ENCODE results near the gene ANKS1A.
A peak's percentile ranks its signal among the peaks of the same experiment; 100 is the strongest.

The ANKS1A gene

GRCh38 chr6:35096129-35096862, 207.2 kb downstream of the ANKS1A start (continued):
- 0 out of 2 replicates have a peak, but pooled peaks have one; percentile 29 for TF ChIP-seq ZNF664 (tag by site-specific recombination; IDR thresholded peaks at IDR 0.05)
- TF ChIP-seq ZBTB17 (tag by site-specific recombination; IDR thresholded peaks at IDR 0.05), result peak; percentile 47
- TF ChIP-seq ZNF791 (tag by site-specific recombination; IDR thresholded peaks at IDR 0.05), result no peak
- TF ChIP-seq ZNF391 (tag by site-specific recombination; IDR thresholded peaks at IDR 0.05; ENCODE audit: borderline replicate concordance, low read depth), result no peak
- TF ChIP-seq MZF1 (tag by site-specific recombination; IDR thresholded peaks at IDR 0.05; ENCODE audit: borderline replicate concordance), result no peak
- no peak for TF ChIP-seq ZNF169 (tag by site-specific recombination; IDR thresholded peaks at IDR 0.05)
- TF ChIP-seq, protein P1, sequence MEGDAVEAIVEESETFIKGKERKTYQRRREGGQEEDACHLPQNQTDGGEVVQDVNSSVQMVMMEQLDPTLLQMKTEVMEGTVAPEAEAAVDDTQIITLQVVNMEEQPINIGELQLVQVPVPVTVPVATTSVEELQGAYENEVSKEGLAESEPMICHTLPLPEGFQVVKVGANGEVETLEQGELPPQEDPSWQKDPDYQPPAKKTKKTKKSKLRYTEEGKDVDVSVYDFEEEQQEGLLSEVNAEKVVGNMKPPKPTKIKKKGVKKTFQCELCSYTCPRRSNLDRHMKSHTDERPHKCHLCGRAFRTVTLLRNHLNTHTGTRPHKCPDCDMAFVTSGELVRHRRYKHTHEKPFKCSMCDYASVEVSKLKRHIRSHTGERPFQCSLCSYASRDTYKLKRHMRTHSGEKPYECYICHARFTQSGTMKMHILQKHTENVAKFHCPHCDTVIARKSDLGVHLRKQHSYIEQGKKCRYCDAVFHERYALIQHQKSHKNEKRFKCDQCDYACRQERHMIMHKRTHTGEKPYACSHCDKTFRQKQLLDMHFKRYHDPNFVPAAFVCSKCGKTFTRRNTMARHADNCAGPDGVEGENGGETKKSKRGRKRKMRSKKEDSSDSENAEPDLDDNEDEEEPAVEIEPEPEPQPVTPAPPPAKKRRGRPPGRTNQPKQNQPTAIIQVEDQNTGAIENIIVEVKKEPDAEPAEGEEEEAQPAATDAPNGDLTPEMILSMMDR (tag by site-specific recombination; IDR thresholded peaks at IDR 0.05), result no peak
- TF ChIP-seq ZNF530 (tag by site-specific recombination; IDR thresholded peaks at IDR 0.05; ENCODE audit: low read depth), result no peak
- TF ChIP-seq, protein P2, sequence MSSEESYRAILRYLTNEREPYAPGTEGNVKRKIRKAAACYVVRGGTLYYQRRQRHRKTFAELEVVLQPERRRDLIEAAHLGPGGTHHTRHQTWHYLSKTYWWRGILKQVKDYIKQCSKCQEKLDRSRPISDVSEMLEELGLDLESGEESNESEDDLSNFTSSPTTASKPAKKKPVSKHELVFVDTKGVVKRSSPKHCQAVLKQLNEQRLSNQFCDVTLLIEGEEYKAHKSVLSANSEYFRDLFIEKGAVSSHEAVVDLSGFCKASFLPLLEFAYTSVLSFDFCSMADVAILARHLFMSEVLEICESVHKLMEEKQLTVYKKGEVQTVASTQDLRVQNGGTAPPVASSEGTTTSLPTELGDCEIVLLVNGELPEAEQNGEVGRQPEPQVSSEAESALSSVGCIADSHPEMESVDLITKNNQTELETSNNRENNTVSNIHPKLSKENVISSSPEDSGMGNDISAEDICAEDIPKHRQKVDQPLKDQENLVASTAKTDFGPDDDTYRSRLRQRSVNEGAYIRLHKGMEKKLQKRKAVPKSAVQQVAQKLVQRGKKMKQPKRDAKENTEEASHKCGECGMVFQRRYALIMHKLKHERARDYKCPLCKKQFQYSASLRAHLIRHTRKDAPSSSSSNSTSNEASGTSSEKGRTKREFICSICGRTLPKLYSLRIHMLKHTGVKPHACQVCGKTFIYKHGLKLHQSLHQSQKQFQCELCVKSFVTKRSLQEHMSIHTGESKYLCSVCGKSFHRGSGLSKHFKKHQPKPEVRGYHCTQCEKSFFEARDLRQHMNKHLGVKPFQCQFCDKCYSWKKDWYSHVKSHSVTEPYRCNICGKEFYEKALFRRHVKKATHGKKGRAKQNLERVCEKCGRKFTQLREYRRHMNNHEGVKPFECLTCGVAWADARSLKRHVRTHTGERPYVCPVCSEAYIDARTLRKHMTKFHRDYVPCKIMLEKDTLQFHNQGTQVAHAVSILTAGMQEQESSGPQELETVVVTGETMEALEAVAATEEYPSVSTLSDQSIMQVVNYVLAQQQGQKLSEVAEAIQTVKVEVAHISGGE (tag by site-specific recombination; conservative IDR thresholded peaks at IDR 0.05; ENCODE audit: low read depth), result no peak
- TF ChIP-seq, protein P3, sequence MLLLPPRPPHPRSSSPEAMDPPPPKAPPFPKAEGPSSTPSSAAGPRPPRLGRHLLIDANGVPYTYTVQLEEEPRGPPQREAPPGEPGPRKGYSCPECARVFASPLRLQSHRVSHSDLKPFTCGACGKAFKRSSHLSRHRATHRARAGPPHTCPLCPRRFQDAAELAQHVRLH (tag by site-specific recombination; IDR thresholded peaks at IDR 0.05), result no peak
- TF ChIP-seq, protein P4, sequence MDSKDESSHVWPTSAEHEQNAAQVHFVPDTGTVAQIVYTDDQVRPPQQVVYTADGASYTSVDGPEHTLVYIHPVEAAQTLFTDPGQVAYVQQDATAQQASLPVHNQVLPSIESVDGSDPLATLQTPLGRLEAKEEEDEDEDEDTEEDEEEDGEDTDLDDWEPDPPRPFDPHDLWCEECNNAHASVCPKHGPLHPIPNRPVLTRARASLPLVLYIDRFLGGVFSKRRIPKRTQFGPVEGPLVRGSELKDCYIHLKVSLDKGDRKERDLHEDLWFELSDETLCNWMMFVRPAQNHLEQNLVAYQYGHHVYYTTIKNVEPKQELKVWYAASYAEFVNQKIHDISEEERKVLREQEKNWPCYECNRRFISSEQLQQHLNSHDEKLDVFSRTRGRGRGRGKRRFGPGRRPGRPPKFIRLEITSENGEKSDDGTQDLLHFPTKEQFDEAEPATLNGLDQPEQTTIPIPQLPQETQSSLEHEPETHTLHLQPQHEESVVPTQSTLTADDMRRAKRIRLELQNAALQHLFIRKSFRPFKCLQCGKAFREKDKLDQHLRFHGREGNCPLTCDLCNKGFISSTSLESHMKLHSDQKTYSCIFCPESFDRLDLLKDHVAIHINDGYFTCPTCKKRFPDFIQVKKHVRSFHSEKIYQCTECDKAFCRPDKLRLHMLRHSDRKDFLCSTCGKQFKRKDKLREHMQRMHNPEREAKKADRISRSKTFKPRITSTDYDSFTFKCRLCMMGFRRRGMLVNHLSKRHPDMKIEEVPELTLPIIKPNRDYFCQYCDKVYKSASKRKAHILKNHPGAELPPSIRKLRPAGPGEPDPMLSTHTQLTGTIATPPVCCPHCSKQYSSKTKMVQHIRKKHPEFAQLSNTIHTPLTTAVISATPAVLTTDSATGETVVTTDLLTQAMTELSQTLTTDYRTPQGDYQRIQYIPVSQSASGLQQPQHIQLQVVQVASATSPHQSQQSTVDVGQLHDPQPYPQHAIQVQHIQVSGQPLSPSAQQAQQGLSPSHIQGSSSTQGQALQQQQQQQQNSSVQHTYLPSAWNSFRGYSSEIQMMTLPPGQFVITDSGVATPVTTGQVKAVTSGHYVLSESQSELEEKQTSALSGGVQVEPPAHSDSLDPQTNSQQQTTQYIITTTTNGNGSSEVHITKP (tag by site-specific recombination; IDR thresholded peaks at IDR 0.05), result peak; percentile 71
- TF ChIP-seq ZNF549 (tag by site-specific recombination; IDR thresholded peaks at IDR 0.05), result no peak
- TF ChIP-seq, protein P5, sequence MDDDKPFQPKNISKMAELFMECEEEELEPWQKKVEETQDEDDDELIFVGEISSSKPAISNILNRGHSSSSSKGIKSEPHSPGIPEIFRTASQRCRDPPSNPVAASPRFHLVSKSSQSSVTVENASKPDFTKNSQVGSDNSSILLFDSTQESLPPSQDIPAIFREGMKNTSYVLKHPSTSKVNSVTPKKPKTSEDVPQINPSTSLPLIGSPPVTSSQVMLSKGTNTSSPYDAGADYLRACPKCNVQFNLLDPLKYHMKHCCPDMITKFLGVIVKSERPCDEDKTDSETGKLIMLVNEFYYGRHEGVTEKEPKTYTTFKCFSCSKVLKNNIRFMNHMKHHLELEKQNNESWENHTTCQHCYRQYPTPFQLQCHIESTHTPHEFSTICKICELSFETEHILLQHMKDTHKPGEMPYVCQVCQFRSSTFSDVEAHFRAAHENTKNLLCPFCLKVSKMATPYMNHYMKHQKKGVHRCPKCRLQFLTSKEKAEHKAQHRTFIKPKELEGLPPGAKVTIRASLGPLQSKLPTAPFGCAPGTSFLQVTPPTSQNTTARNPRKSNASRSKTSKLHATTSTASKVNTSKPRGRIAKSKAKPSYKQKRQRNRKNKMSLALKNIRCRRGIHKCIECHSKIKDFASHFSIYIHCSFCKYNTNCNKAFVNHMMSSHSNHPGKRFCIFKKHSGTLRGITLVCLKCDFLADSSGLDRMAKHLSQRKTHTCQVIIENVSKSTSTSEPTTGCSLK (tag by site-specific recombination; IDR thresholded peaks at IDR 0.05), result no peak
- no peak for TF ChIP-seq ZNF214 (tag by site-specific recombination; IDR thresholded peaks at IDR 0.05; ENCODE audit: borderline replicate concordance)
- no peak for TF ChIP-seq ZNF23 (tag by site-specific recombination; IDR thresholded peaks at IDR 0.05; ENCODE audit: borderline replicate concordance)
- peak; percentile 51; the same call in 1 of the 2 replicates for TF ChIP-seq ZNF629 (tag by site-specific recombination; IDR thresholded peaks at IDR 0.05)
- TF ChIP-seq MYNN (tag by site-specific recombination; IDR thresholded peaks at IDR 0.05; ENCODE audit: borderline replicate concordance), result no peak
- TF ChIP-seq ZNF423 (tag by site-specific recombination; IDR thresholded peaks at IDR 0.05), result no peak
- 0 out of 2 replicates have a peak, but pooled peaks have one; percentile 27 for TF ChIP-seq SP7 (tag by site-specific recombination; IDR thresholded peaks at IDR 0.05)
- TF ChIP-seq SALL2 (tag by site-specific recombination; IDR thresholded peaks at IDR 0.05; ENCODE audit: borderline replicate concordance), result no peak
- no peak for TF ChIP-seq ZNF639 (tag by site-specific recombination; IDR thresholded peaks at IDR 0.05)

Measured in HEK293 (cell line).